ENCODE data around the gene TRAF3IP1.
"Not testable (repeated sequence)": the region's sequence is repeated elsewhere in the genome, so short reads cannot be mapped to it uniquely, and the experiment has no call there.

Gene TRAF3IP1

DNA sequence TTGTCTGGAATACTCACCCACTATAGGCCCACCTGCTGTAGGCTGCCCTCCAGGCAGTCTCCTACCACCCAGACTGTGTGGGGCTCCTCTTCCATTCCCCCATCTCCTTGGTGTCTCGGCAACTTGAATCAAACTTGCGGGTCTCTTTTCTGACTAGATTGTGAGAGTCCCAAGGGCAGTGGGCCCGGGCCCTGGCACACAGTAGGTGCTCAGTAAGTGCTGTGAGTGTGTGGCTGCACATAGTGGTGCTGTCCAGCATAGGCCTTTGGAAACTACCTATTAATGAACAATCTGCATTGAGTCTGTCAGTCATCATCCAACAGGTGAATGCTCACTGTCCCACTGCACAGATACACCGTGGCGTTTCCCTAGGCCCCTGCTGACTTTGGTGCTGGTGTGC, 62.8 kb downstream of the TRAF3IP1 start:
- DNase-seq = no peak

DNA sequence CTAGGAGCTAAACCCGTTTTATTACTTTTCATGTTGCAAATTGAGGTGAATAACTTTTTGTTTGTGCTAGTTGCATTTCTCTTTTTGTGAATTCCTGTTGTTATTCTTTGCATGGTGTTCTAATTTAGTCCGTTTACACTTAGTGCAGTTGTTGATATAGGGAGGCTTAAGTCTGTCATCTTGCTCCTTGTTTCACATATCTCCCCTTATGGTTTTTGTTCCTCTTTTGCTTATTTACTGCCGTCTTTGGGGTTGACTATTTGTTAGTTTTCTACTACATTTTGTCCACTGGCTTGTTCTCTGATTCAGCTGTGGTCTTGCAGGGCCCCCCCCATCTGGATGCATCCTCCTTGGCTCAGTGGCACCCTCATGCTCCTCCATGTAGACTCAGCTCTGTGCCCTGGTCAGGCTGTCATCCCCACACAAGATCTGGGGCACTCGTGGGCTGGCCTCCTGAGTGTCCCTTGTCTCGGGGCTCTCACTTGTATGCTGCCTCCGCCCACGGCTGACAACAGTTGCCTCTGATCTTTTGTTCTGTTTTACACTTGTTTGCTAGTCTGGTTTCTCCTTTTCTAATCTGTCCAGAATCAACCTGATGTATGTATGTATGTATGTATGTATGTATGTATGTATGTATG, 63.5 kb downstream of the TRAF3IP1 start:
- DNase-seq = no peak

DNA sequence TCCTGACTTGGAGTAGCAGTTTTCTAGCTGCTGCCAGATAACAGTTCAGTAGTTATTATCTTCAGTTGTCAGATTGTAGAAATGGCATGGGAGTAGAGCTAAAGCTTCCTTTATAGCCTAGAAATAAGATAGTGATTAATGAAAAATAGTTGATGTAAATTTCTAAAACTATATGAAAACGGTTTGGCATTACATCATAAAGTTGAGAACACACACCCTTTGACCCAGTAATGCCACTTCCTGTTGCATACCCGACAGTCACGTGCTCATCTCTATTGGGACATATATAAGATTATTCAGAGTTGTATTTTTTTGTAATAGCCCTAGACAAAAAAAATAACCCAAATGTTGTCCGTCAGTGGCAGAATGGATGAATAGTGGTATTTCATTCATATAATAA, 67.0 kb downstream of the TRAF3IP1 start:
- no peak for DNase-seq

DNA sequence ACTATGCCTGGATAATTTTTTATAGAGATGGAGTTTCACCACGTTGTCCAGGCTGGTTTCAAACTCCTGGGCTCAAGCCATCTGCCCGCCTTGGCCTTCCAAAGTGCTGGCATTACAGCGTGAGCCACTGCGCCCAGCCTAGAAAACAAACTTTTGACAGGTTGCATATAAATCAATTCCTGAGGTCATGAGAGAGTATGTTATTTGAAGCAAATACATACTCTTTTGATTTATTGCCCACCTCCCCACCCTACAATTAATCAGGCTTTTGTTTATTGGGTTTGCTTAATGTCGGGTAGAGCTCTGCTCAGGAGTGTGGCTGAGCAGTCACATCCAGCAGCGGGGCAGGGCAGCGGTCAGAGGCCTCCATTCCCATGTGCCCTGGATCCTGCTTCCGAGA, 68.5 kb downstream of the TRAF3IP1 start:
- no peak for DNase-seq

DNA sequence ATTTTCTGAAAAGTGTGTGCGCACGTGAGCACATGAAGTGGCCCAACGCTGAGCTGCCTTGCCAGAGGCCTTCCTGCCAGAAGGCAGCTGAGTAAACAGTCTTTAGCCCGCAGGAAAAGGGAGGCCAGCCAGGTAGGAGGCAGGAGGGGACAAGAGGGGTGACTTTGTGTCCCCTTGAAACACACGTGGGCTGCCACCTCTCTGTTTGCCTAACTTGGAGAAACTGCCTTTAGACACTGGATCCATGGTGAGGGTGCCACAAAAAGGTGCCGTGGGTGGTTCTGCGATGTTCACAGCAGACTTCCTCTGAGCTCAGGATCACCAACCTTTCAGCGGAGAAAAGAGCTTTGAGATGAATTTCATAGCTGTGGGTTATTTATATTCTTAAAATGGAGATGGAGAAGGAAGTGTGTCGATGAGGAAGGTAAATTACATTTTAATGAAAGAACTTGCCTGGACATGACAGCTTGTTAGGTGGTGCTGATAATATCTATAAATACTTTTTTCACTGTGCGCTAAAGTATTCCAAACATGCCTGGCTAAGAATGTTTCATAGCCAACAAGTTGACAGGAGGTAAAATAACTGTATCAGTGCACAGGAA, 69.8 kb downstream of the TRAF3IP1 start:
- DNase-seq = no peak

DNA sequence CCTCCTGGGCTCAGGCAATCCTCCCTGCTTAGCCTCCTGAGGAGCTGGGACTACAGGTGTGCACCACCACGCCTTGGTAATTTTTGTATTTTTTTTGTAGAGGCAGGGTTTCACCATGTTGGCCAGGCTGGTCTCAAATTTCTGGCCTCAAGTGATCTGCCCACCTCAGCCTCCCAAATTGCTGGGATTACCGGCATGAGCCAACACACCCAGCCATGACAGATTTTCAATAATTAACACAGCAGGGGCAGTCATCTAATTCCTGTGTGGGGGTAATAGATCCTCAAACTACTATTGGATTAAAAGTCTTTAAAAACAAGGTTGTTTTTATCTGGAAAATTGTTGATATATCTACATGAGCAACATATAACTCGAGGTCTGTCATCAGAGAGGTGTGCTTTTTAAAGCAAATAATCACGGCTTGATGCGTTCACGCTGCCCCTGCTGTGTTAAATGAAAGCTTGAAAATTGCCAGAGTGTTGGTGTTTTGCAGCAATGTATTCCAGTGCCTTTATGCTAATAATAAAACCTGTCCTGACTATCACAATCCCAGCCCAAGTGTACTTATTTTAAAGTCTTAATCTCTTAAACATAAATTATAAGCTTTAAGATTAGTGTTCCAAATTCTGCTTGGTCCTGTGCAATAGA, 70.8 kb downstream of the TRAF3IP1 start:
- no peak for DNase-seq

DNA sequence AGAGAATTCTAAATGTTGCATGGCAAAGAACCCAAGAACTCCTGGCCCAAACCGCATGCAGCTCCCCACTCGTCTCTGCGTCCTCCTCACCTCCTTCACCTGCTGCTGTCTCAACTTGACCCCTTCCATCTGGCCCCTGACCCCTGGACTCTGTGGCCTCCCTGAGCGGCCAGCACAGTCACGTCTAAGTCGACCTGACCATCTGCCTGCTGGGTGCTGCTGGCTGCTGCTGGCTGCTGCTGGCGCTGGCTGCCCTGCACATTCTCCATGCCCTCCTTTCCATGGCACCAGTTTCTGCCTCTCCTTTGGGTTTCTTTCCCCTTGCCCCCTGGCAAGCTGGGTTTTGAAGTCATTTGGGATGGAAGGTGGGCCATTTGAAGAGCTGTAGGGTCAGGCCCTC, 76.3 kb downstream of the TRAF3IP1 start:
- no peak for DNase-seq

DNA sequence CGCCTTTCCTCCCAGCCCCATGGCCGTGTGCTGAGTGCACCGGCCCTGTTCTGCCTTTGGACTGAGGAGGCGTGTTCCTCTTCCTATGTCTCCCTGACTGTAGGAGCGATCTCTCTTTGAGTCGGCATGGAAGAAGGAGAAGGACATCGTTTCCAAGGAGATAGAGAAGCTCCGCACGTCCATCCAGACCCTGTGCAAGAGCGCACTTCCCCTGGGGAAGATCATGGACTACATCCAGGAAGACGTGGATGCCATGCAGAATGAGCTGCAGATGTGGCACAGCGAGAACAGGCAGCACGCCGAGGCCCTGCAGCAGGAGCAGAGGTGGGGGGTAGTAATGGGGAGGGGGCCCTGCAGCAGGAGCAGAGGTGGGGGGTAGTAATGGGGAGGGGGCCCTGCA, 77.0 kb downstream of the TRAF3IP1 start:
- DNase-seq = no peak

DNA sequence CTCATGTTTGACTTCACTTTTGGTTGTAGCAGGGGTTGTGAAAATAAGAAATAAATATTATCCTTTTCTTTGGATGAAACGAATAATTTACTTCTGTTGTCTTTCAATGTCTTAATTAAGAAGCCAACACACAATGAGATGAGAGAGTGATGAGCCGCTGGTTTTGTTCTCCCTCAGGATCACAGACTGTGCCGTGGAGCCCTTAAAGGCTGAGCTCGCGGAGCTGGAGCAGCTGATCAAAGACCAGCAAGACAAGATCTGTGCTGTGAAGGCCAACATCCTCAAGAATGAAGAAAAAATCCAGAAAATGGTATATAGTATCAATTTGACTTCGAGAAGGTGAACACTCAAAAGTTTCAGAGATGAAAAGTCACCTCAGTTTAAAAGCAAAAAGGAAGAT, 78.3 kb downstream of the TRAF3IP1 start:
- no peak for DNase-seq

DNA sequence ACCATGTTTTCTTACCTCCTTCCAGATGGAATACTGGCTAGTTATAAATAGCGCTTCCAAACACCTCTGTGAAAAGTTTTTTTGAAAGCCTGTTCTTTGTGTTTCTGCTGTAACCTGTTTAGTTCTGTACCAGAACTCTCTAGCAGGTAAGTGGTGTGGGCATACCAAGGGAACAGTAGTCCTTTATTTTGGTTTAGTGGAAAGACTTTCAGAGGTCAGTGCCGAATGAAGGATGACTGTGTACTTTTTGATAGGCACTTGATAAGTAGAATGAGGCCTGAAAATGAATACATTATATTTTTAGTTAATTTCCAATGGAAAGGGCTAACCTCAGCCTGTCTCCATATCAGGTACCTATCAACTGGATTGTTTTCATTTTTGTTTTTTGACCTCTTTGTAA, 78.8 kb downstream of the TRAF3IP1 start:
- no peak for DNase-seq

DNA sequence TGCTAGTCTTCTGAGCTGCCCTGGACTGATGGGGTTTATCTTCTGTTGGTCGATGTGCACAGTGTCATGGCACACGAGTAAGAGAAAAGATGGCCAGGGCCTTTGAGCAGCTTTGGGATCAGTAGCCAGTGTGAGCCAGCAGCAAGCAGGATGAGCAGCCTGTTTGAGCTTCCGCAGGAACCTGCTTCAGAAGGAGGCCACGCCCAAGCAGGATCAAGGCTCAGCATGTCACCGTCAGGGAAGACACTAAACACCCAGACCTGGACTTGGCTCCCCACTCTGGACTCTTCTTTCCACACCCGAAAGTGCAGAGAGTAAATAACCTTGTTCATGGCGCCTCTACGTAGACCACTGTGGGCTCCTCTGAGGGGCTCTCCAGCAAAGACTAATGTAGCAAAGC, 81.2 kb downstream of the TRAF3IP1 start:
- DNase-seq = no peak

DNA sequence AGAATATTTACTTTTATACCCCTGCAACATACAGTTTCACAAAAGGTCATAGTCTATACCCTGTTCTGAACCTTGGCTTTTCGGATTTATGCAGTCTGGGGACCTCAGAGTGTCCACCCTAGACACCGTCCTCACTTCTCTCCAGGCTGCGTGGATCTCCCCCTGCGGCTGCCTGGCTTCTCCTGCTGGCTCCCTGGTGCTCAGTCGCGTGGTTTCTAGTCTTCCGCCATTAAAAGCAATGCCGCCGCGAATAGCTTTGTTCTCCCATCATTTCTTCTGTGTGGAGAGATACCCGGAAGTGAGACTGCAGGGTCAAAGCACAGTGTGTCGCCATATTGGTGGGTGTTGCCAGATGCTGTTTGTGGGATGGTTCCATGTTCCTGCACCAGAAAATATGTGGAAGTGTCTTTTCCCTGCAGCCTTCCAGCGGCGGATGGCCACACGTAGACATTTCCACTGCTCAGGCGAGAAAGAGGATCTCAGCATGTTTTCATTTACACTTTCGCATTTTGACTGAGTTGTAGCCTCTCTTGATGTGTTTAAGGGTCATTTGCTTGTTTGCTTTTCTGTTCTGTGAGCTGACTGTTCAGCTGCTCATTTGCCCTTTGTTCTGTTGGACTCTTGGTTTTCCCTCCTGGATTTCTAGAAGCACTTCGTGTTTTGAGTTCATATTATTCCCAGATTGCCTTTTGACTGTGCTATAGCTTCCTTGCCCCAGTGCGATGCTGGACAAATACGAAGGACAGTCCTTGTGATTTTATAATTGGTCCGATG, 83.5 kb downstream of the TRAF3IP1 start:
- DNase-seq = no peak

DNA sequence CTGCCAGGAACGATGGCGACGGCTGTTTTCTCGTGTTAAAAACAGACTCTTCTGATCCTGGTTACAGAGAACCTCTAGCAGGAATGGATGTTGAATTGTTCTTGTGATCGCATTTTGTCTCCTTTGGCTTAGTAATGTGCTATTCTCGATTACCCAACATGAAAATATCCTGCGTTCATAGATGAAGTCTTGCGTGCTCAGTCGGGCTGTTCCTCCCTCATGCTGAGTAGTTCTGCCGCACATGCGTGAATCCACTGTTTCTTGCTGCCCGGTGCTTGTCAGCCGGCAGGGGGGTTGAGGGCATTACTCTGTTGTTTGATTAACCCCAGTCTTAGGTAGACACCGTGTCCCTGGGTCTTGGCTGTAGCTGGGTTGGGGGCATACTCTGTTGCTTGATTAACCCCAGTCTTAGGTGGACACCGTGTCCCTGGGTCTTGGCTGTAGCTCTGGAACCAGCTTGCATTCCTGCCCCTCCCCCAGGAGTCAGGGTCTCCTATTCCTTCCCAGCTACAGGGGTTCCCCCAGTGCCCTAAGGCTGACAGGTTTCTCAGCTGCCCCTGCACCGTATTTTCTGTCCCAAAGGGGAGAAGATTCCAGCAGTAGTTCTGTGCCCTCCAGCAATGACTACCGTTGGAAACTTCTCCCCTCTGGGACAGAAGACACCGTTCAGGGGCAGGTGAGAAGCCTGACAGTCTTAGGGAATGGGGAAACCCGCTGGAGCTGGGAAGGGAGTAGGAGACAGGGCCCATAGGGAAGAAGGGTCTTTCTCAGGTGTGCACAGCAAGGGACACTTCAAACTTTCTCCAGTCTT, 84.3 kb downstream of the TRAF3IP1 start:
- no peak for DNase-seq

DNA sequence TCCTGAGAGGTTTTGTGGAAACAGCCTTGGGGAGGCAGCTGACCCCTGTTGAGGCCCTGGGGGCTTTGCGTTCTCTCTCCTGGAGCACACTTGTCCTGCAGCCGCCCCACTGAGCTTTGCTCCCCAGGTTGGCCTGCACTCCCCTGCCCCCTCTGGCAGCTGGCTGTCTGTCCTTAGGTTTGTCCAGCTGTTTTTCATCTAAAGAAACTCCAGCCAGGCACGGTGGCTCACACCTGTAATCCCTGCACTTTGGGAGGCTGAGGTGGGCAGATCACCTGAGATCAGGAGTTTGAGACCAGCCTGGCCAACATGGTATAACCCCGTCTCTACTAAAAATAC, 84.9 kb downstream of the TRAF3IP1 start:
- not testable (repeated sequence) for DNase-seq

DNA sequence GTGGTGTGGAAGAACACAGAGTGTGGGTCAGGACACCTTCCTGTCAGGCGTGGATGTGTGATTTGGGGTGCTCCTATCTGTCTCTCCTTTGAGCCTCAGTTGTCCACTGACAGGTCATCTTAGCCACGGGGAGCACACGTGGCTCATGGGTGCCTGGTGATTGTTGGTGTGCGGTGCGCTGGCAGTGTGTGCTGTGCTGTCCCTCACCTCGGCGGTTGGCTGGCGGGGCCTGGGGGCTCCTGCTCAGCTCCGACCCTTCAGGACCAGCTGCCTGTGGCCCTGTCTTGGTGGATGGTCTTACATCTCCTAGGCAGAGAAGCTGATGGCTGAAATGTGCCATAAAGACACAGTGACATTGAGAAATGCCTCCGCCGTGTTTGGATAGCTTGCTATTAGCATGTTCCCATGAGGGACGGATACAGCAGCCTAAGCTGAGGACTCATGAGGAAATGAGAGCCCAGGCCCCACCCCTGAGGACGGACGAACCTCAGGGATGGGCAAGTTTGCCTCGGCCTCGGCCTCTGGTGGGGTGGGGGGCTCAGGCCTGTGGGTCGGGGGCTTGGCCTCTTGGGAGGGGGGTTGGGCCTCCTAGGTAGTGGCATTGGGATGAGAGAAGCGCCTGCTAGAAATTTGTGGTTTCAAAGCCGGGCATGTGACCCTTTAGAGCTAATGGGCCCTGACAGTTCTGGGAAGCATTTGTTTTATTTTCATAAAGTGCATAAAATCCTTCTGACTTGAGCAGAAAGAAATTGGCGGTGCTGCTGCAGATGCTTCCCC, 86.1 kb downstream of the TRAF3IP1 start:
- no peak for DNase-seq

DNA sequence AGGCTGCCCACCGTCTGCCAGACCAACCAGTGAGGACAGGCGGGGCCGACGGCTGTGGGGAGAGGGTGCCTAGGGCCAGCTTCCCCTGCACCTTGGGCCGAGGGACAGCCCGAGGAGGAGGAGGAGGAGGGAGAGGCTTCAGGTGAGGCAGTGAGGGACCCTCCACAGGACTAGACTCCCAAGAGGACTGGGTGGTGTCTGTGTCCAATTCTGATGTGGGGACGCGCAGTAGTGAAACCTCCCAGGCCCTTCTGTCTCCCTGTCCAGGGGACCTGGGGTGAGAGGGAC, 86.6 kb downstream of the TRAF3IP1 start:
- DNase-seq = no peak

DNA sequence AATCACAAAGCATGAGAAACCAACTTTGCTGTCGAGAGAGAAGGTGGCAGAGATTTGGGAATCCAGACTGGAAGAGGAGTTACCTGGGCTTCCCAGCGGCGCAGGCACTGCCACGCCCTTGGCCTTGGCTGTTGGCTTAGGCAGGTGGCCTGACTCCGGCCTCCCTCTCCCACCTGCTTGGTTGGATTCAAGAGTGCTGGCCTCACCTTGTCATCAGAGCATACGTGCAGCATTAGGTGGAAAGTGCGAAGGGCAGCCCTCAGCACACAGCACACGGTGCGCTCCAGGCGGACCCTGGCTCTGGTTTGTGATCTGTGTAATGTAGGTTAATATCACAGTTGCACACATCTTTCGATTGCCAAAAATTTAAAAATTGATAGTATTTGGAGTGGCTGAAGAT, 87.2 kb downstream of the TRAF3IP1 start:
- no peak for DNase-seq

DNA sequence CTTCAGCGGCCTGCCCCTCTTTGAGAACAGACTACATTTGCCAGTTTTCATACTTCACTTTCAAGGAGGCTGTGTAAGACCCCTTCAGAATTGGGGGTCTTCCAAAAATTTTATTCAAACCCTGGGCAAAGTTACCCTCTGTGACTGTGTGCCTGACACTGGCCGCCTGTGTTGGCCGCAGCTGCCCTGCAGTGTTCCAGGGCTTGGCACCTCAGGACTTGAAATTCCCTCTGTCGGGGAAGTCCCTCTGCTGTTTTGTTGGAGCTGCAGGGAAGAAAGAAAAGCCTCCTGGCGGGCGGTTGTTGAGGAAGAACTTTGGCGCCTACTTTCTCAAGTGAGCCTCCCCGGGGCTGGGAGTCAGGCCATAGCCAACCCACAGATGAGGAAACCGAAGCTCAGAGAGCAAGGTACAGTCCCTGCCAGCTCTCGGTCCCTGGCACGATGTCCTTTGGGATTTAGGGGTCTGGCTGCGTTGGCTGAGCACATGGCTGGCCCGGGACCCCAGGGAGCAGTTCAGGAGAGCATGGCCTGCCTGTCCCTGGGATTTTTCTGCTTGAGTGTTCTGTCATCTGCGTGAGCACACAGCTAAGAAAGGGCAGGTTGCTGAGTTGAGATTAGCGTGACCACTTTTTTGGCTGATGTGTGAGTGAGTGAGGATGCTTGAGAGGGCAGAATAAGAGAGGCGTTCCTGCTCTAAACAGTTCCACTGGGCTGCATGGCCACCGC, 88.5 kb downstream of the TRAF3IP1 start:
- DNase-seq = no peak

DNA sequence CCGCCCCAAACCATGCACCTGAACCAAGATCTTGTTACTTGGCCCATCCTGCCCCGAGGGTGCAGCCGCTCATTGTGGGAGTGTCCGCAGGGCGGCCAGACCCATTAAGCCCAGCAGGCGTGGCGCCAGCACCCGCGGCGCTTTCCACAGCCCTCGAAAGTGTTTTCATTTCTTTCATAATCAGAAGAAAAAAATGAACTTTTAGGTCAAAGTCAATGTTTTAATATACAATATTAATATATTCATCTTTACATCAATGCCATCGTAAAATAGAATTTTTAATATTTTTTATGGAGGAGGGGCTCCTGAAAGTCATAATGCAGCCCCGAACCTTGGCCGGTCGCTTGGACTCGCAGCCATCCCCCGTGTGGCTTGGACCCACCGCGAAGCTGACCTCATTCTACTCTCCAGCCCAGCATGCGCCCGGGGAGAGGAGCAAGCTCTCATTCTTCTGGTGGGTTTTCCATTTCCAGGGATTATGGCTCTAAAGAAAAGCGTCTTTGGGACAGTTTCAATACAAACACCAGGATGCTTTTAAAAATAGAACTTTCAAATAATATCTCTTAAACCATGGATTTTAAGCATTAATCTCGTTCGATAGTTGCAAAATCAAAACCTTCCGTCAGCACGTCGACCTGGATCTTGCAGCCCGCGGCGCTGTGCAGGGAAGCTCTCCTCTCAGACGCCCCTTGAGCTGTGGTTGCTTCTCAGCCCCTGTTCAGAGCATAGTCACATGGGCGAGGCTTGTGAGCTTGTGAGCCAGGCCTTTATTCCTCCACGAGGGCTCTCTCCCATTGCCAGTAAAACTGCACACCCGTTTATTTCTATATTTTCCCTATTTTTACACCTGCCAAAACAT, 89.3 kb downstream of the TRAF3IP1 start:
- no peak for DNase-seq

DNA sequence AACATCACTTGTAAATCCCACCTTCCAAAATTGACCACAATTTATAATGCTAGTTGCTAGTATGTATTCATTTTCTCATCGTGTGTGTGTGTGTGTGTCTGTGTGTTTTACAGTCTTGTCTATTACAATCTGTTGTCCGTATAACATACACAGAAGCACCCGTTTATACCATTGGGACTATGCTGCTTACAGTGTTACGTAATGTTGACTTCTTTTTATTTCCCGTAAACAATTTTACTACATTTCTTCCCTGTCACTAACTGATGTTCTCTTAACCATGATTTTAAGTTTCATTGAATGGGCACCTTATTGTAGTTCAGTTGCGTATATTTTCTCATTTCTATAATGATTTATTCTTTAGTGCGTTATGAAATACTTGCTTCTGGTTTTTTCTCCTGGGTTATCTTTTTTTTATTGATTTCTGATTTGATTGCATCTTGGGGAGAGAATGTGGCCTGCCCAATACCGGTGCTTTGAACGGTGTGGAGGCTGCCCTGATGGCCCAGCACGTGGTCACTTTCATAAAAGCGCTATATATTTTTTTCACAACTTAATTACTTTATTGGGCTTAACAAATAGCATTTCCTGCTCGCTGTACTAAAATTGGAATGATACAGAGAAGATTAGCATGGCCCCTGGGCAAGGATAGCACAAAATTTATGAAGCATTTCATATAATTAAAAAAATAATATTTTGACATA, 91.9 kb downstream of the TRAF3IP1 start:
- DNase-seq = no peak
